CD4-positive, alpha-beta memory T cell (primary cell): ENCODE data around the gene SH3GLB2. TPM values are rescaled to one million over a fixed set of nuclear protein-coding genes. Genes with fewer than 3 reads are reported as not detected.
"Not testable (repeated sequence)": the region's sequence is repeated elsewhere in the genome, so short reads cannot be mapped to it uniquely, and the experiment has no call there.

ENCODE experiments used
- CTCF ChIA-PET: fragments of 350-600 bp; sonication (Branson Sonifier 250); formaldehyde crosslinking; loops from one replicate; lab custom pipeline; 2021; ENCODE audit warnings: inconsistent platforms; ENCODE audit not compliant: partially characterized antibody; lab: Charles Lee
- POLR2A ChIA-PET: fragments of 350-600 bp; sonication (Branson Sonifier 250); formaldehyde crosslinking; loops from one replicate; lab custom pipeline; 2021; ENCODE audit not compliant: partially characterized antibody; lab: Charles Lee
- DNase-seq, 5 donors: peaks; one replicate each; pipeline versions ENCODE4 v3.0.0 to v3.0.0-alpha.2; 2020 to 2022; ENCODE audit warnings: mixed read lengths in 1 of 5
- H3K27ac ChIP-seq: one replicate; pipeline ENCODE4 v1.7.0; 2013; ENCODE audit warnings: low read depth, low read length
- H3K27me3 ChIP-seq: 2 replicates; pipeline ENCODE4 v1.7.0; 2013; ENCODE audit warnings: mild to moderate bottlenecking, low read length, moderate library complexity; ENCODE audit not compliant: insufficient read depth
- H3K36me3 ChIP-seq: 2 replicates; pipeline ENCODE4 v1.7.0; 2013; ENCODE audit warnings: mild to moderate bottlenecking, low read length, moderate library complexity; ENCODE audit not compliant: insufficient read depth
- H3K4me1 ChIP-seq: 2 replicates; pipeline ENCODE4 v1.7.0; 2013; ENCODE audit warnings: mild to moderate bottlenecking, low read length, moderate library complexity; ENCODE audit not compliant: insufficient read depth
- H3K4me3 ChIP-seq, 2 donors: one replicate each; pipeline ENCODE4 v1.7.0; 2013; ENCODE audit warnings: low read length in 2 of 2, mild to moderate bottlenecking in 1 of 2
- H3K9me3 ChIP-seq, 2 donors: one replicate each; pipeline ENCODE4 v1.7.0; 2013; ENCODE audit warnings: low read length in 2 of 2, control low read depth in 1 of 2; ENCODE audit not compliant: control insufficient read depth in 1 of 2
- H3K27ac Mint-ChIP-seq, 7 donors: one replicate each; pipeline ENCODE4 v1.8.0; 2020 to 2021; ENCODE audit warnings: mixed read lengths in 7 of 7, mild to moderate bottlenecking in 6 of 7, inconsistent platforms in 3 of 7, moderate library complexity in 3 of 7
- H3K27me3 Mint-ChIP-seq, 2 donors: one replicate each; pipeline ENCODE4 v1.8.0; 2020 to 2021; ENCODE audit warnings: mixed read lengths in 2 of 2
- H3K36me3 Mint-ChIP-seq, 2 donors: one replicate each; pipeline ENCODE4 v1.8.0; 2020 to 2021; ENCODE audit warnings: mixed read lengths in 2 of 2, inconsistent platforms in 1 of 2, mild to moderate bottlenecking in 1 of 2
- H3K4me1 Mint-ChIP-seq, 4 donors: one replicate each; pipeline ENCODE4 v1.8.0; 2020 to 2021; ENCODE audit warnings: mixed read lengths in 4 of 4, mild to moderate bottlenecking in 1 of 4
- H3K4me3 Mint-ChIP-seq, 8 donors: one replicate each; pipeline ENCODE4 v1.8.0; 2020 to 2021; ENCODE audit warnings: mixed read lengths in 8 of 8, mild to moderate bottlenecking in 7 of 8, moderate library complexity in 6 of 8, inconsistent platforms in 3 of 8
- H3K9me3 Mint-ChIP-seq, 8 donors: one replicate each; pipeline ENCODE4 v1.8.0; 2020 to 2021; ENCODE audit warnings: mixed read lengths in 8 of 8, mild to moderate bottlenecking in 5 of 8, inconsistent platforms in 3 of 8, moderate library complexity in 1 of 8
- intact Hi-C: fragments of 100-400 bp; cut with micrococcal nuclease; formaldehyde crosslinking; loops from one replicate; pipeline ENCODE4 v1.15.1; 2023
- polyA plus RNA-seq, 2 donors: library from polyadenylated mRNA; unstranded; fragments of 300-500 nt; fragmentation: Illumina TruSeq; gene quantifications; one replicate each; pipeline ENCODE4 v1.2.3, GENCODE V29; 2021
- total RNA-seq, 2 experiments: library from RNA; stranded (reverse); gene quantifications; one replicate each; pipeline ENCODE4 v1.2.3, GENCODE V29; 2021

The SH3GLB2 gene
- total and polyA plus RNA-seq, 4 experiments from 2014 or later, result 23.8 to 113 (median 77.1) TPM

DNA sequence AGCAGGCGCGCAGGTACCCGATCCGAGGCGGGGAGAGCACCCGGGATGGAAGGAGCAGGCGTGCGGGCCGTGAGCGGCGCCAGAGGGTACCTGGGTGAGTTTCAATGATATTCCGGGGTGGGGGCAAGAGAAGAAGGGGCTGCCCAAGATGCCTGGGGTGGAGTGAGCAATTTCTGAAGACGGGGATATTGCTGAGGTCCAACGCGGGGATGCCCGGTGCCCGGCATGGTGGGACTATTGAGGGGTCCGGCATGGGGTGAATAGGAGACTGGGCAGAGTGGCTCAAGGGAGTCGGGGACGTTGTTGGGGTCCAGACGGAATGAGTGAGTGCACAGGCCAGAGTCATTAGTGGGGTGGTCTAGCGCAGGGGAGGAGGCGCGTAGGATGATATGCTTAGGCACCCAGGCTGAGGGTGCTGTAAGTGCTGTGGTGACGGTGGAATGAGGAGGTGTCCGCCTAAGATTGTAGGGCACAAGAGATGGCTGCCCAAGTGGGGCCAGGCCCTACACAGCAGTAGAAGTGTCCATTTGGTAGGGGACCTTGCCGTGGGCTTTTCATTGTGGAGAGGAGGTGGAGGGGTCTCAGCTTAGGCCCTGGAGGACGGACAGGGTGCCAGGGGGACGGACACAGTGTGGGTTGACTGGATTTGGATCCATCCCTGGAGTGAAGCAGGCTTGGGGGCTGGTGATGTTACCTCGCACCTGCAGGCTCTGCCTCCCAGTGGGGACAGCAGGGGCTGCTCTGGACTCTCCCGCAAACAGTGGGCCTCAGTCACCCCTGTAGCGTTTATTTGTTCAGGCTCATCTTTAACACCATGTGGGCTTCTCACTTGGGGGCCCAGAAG lies 9.0 kb upstream of the SH3GLB2 start:
- no peak for DNase-seq
- CTCF ChIA-PET, result interaction anchor here (1.5 kb wide), 1 partner anchor 32 kb away, joined by 3 read pairs; no protein-coding TSS in a partner anchor

GRCh38 chr9:129036241-129036922 lies 8.3 kb upstream of the SH3GLB2 start, which contains the start of gene MIGA2:
Gene MIGA2 (plus strand): TSS chr9:129036626. CDS start chr9:129040595, 3,969 bp downstream.
- CTCF ChIA-PET, result interaction anchor here (1.5 kb wide), 1 partner anchor 33 kb away, joined by 3 read pairs; no protein-coding TSS in a partner anchor
- peak within 1 kb of the TSS; percentile 71 to 93 for H3K4me3 ChIP-seq
- no peaks in the 10 kb centered on the region for H3K9me3 Mint-ChIP-seq

More for the DNA sequence above, 9.0 kb upstream of the SH3GLB2 start:
- POLR2A ChIA-PET, result interaction anchor here (0.6 to 1.9 kb wide), 13 partner anchors 9 to 1321 kb away, joined by 3 to 23 read pairs (median 5); partner anchors contain the start of genes DOLPP1, KYAT1, LRRC8A and PTPA
- Mint-ChIP-seq H3K27ac (peak overlapping the region; percentile 84 to 96 (median 91)), H3K36me3 (peaks cover 3 to 19% of the 10 kb centered on the region in 2 donors), H3K9me3 (no peaks in the 10 kb centered on the region), H3K4me1 (peaks cover 19 to 46% (median 30%) of the 10 kb centered on the region in 4 donors), H3K4me3 (peak overlapping the region; percentile 90 to 99 (median 96)), H3K27me3 (no peaks in the 10 kb centered on the region)
- peaks cover 24% of the 10 kb centered on the region for H3K4me1 ChIP-seq
- H3K27ac ChIP-seq, result peak overlapping the region; percentile 70
- no peaks in the 10 kb centered on the region for H3K9me3 ChIP-seq
- no peaks in the 10 kb centered on the region for H3K27me3 ChIP-seq
- H3K4me3 ChIP-seq, result peak overlapping the region; percentile 71 to 93
- intact Hi-C loops, result loop anchor here (1.0 kb wide), 3 partner anchors 9 to 74 kb away; partner anchors contain the start of genes DOLPP1, PTPA and SH3GLB2
- H3K36me3 ChIP-seq, result peaks cover 8% of the 10 kb centered on the region

GRCh38 chr9:129035838-129036237 lies 7.7 kb upstream of the SH3GLB2 start:
- peak overlapping the region in 1 of 2 donors; percentile 93 for H3K4me3 ChIP-seq
- H3K36me3 ChIP-seq, H3K27me3 ChIP-seq, H3K9me3 Mint-ChIP-seq, H3K27me3 Mint-ChIP-seq, H3K9me3 ChIP-seq, DNase-seq: not testable (repeated sequence)
- H3K4me3 Mint-ChIP-seq, result peak overlapping the region; percentile 90 to 99 (median 96)
- H3K36me3 Mint-ChIP-seq, result peaks cover 0 to 11% of the 10 kb centered on the region in 2 donors
- peak overlapping the region; percentile 38 for H3K27ac ChIP-seq
- intact Hi-C loops, result loop anchor here (1.0 kb wide), 3 partner anchors 8 to 75 kb away; partner anchors contain the start of genes DOLPP1, PTPA and SH3GLB2
- peaks cover 19 to 46% (median 30%) of the 10 kb centered on the region in 4 donors for H3K4me1 Mint-ChIP-seq
- ChIA-PET CTCF (interaction anchor here (0.6 to 1.5 kb wide), 2 partner anchors 34 to 235 kb away, joined by 3 read pairs; no protein-coding TSS in a partner anchor), POLR2A (interaction anchor here (0.7 to 1.9 kb wide), 13 partner anchors 8 to 1320 kb away, joined by 3 to 23 read pairs (median 5); partner anchors contain the start of genes DOLPP1, KYAT1, LRRC8A and PTPA)
- H3K4me1 ChIP-seq, result peaks cover 24% of the 10 kb centered on the region
- H3K27ac Mint-ChIP-seq, result peak overlapping the region in 6 of 7 donors; percentile 84 to 95 (median 91)

More at GRCh38 chr9:129036241-129036922, 8.3 kb upstream of the SH3GLB2 start, which contains the start of gene MIGA2:
- H3K4me1 ChIP-seq, result peaks cover 24% of the 10 kb centered on the region
- H3K36me3 Mint-ChIP-seq, result peaks cover 0 to 11% of the 10 kb centered on the region in 2 donors
- POLR2A ChIA-PET, result interaction anchor here (1.0 to 1.9 kb wide), 11 partner anchors 9 to 1321 kb away, joined by 3 to 23 read pairs (median 5); partner anchors contain the start of genes DOLPP1, KYAT1, LRRC8A and PTPA
- H3K36me3 ChIP-seq, result peaks cover 2% of the 10 kb centered on the region
- peak within 1 kb of the TSS; percentile 90 to 99 (median 96) for H3K4me3 Mint-ChIP-seq
- H3K27me3 ChIP-seq, result no peaks in the 10 kb centered on the region
- H3K9me3 ChIP-seq, result no peaks in the 10 kb centered on the region
- peak within 1 kb of the TSS; percentile 70 for H3K27ac ChIP-seq
- no peaks in the 10 kb centered on the region for H3K27me3 Mint-ChIP-seq
- peak within 1 kb of the TSS; percentile 84 to 96 (median 91) for H3K27ac Mint-ChIP-seq
- H3K4me1 Mint-ChIP-seq, result peaks cover 19 to 46% (median 30%) of the 10 kb centered on the region in 4 donors
- peak; percentile 92 to 95 (median 94) for DNase-seq
- intact Hi-C loops, result loop anchor here (1.0 kb wide), 3 partner anchors 8 to 75 kb away; partner anchors contain the start of genes DOLPP1, PTPA and SH3GLB2

DNA sequence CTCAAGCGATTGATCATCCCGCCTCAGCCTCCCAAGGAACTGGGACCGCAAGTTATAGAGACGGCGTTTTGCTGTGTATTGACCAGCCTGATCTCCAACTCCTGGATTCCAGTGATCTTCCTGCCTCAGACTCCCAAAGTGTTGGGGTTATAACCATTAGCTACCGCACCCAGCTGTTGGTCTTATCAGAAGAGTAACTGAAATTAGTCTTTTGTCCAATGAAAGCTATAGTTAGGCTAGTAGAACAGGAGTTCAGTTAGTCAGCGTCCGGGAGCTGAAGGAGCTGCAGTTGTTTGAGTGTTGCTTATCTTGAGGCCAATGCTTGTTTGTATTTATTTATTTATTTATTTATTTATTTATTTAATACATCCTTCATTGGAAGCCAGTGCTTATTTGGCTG lies 5.1 kb upstream of the SH3GLB2 start:
- POLR2A ChIA-PET, result no interaction called here
- no peak for DNase-seq

DNA sequence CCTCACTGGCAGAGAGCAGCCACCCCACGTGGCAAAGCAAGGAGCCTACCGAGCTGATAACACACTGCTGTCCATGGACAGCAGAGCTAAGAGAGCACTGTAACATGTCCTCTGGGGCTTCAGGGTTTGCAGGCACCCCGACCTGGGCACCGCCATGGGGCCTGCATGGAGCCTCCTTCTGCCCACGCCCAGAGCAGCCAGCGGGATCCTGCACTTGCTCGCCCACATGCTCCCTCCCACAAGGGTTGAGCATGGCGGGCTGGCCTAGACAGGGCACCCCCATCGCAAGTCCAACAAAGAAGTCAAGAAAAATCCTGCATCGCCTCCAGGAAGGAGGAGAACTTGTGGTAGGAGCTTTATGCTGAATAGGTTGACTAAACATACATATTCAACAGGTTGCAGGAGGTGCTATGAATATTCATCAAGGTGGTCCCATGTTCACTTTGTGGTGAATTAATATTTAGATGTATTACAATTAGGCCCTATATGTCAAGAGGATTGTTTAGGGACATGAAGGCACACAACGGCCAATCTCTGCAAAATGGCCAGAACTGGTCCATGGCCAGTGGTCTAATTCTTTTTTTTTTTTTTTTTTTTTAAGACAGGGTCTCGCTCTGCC lies 4.5 kb upstream of the SH3GLB2 start:
- ChIA-PET CTCF (interaction anchor here (0.6 kb wide), 1 partner anchor 34 kb away, joined by 4 read pairs; no protein-coding TSS in a partner anchor), POLR2A (no interaction called here)
- H3K4me3 ChIP-seq, result no peak overlapping the region

More for the DNA sequence above, 5.1 kb upstream of the SH3GLB2 start:
- Mint-ChIP-seq H3K4me3 (no peak overlapping the region), H3K9me3 (no peaks in the 10 kb centered on the region), H3K27ac (peak overlapping the region in 1 of 7 donors; percentile 21), H3K36me3 (peaks cover 0 to 11% of the 10 kb centered on the region in 2 donors), H3K27me3 (no peaks in the 10 kb centered on the region), H3K4me1 (peaks cover 10 to 32% (median 25%) of the 10 kb centered on the region in 4 donors)
- intact Hi-C loops, result no loop called here
- peaks cover 19% of the 10 kb centered on the region for H3K4me1 ChIP-seq
- no peaks in the 10 kb centered on the region for H3K36me3 ChIP-seq
- no peak overlapping the region for H3K4me3 ChIP-seq
- H3K27ac ChIP-seq, result no peak overlapping the region
- CTCF ChIA-PET, result interaction anchor here (0.6 kb wide), 1 partner anchor 34 kb away, joined by 4 read pairs; no protein-coding TSS in a partner anchor
- no peaks in the 10 kb centered on the region for H3K9me3 ChIP-seq
- no peaks in the 10 kb centered on the region for H3K27me3 ChIP-seq

DNA sequence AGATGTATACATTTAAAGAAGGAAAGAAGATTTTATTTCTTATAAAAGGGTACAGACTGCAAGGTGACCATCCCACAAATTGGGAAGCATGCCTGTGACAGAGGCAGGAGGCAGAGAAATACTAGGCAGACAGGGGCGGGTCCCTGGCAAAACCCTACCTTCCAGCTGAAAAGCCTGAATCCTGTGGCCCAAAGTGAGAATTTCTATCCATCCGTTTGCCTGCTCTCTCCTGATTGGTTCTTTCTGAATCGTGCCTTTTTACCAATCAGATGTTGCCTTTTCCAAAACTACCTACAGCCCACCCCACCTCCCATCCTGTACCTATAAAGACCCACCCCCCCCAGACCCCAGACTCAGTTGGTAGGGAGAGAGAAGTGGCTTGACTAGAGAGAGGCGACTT lies 3.4 kb upstream of the SH3GLB2 start:
- Mint-ChIP-seq H3K27me3 (no peaks in the 10 kb centered on the region), H3K36me3 (peaks cover 0 to 4% of the 10 kb centered on the region in 2 donors), H3K27ac (peak overlapping the region in 1 of 7 donors; percentile 35), H3K9me3 (no peaks in the 10 kb centered on the region), H3K4me1 (peaks cover 5 to 26% (median 20%) of the 10 kb centered on the region in 4 donors), H3K4me3 (no peak overlapping the region)
- Histone ChIP-seq H3K27me3 (no peaks in the 10 kb centered on the region), H3K27ac (no peak overlapping the region), H3K36me3 (no peaks in the 10 kb centered on the region), H3K9me3 (no peaks in the 10 kb centered on the region), H3K4me3 (no peak overlapping the region), H3K4me1 (peaks cover 17% of the 10 kb centered on the region)
- intact Hi-C loops, result no loop called here
- ChIA-PET CTCF (no interaction called here), POLR2A (interaction anchor here (0.7 kb wide), 1 partner anchor 107 kb away, joined by 3 read pairs; no protein-coding TSS in a partner anchor)
- DNase-seq, result no peak

More for the DNA sequence above, 4.5 kb upstream of the SH3GLB2 start:
- Histone ChIP-seq H3K36me3 (no peaks in the 10 kb centered on the region), H3K4me1 (peaks cover 14% of the 10 kb centered on the region), H3K27ac (no peak overlapping the region), H3K27me3 (no peaks in the 10 kb centered on the region), H3K9me3 (no peaks in the 10 kb centered on the region)
- Mint-ChIP-seq H3K4me1 (peaks cover 6 to 26% (median 21%) of the 10 kb centered on the region in 4 donors), H3K27ac (no peak overlapping the region), H3K36me3 (peaks cover 0 to 11% of the 10 kb centered on the region in 2 donors), H3K4me3 (no peak overlapping the region), H3K27me3 (no peaks in the 10 kb centered on the region), H3K9me3 (no peaks in the 10 kb centered on the region)
- DNase-seq, result no peak
- intact Hi-C loops, result no loop called here
